Measurements from ENCODE around the gene ZBED3.

DNA sequence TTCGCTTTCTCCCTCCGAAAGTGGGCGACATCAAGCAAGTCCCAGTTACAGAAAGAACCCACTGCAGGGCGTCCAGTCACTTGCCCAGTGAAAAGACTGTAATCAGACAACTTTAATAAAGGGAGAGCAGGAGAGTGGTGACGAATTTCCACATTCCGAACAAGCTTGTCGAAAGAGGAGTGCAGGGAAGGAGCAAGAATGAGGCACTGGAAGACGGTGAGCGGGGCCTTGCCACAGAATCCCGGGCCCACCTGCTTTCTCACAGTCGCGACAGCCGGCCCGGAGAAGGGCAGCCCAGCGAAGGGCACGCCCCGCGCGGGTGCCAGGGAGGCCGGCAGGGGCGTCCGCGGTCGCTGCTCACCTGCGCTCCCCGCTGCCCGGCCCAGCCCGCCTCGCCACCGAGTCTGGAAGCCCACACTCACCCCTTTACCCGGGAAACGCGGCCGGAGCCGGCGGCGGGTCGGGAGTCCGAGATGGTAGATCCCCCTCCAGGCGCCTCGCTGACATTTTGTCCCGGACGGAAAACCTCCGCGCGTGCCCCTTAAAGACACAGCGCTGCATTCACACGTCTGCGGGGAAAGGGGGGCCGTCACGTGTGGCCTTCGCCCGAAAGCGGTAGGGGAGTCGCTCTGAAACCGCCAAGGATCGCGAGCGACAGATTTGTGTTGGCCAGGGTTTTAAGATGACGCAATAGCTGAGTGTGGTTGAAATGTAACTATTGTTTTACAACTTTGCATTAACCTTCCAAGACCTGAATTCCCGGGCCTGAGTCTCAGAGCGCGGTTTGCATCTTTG lies at the start of gene ZBED3:
- TF ChIP-seq, protein P1, sequence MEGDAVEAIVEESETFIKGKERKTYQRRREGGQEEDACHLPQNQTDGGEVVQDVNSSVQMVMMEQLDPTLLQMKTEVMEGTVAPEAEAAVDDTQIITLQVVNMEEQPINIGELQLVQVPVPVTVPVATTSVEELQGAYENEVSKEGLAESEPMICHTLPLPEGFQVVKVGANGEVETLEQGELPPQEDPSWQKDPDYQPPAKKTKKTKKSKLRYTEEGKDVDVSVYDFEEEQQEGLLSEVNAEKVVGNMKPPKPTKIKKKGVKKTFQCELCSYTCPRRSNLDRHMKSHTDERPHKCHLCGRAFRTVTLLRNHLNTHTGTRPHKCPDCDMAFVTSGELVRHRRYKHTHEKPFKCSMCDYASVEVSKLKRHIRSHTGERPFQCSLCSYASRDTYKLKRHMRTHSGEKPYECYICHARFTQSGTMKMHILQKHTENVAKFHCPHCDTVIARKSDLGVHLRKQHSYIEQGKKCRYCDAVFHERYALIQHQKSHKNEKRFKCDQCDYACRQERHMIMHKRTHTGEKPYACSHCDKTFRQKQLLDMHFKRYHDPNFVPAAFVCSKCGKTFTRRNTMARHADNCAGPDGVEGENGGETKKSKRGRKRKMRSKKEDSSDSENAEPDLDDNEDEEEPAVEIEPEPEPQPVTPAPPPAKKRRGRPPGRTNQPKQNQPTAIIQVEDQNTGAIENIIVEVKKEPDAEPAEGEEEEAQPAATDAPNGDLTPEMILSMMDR (IDR thresholded peaks at IDR 0.05; ENCODE audit: low read length), result peak; percentile 22
- no peak for TF ChIP-seq EZH2 (optimal IDR thresholded peaks at IDR 0.05; ENCODE audit: low read depth, low read length)
